ELF-1 (cell line): ENCODE data around the gene ZNF672.
"Not testable (repeated sequence)": the region's sequence is repeated elsewhere in the genome, so short reads cannot be mapped to it uniquely, and the experiment has no call there.

Experiments used
- DNase-seq: peaks from one replicate; pipeline ENCODE4 v3.0.0-alpha.2; 2016; ENCODE audit warnings: low read depth, low spot score

ZNF672 gene

DNA sequence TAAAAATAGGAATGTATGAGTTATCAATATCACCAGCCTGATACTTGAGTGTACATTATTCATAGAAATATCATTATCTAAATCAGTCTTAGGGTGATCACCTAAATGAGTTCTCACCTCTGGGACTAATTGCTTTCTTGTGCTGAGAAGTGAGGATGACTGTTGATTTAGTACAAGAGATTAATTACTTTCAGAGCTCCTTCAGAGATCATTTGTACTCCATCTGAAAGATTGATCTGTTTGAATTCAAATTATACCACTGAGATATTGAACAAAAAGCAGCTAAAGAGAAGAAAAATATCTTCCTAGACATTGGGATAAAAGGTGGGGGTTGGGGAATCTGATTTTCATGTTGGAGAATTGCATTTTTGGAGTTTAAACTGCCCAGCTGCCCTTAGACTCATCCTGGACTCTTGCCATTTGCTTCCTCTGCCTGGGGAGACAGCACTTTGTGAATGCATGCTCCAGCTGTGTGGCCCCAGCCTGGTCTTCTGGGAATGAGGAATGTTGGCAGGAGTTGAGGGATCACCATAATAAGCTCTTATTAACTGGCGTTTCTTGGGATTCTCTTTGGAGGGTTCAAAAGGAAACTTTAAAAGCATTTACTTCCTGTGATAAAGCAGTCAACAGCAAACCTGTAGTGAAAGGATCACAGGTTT, 48.3 kb downstream of the ZNF672 start:
- no peak for DNase-seq

GRCh38 chr1:248889914-248890243, 51.9 kb downstream of the ZNF672 start:
- not testable (repeated sequence) for DNase-seq

- DNase-seq: no peak
Observed at GRCh38 chr1:248890549-248891498, 52.8 kb downstream of the ZNF672 start.

GRCh38 chr1:248891758-248892157, 53.7 kb downstream of the ZNF672 start:
- no peak for DNase-seq

DNA sequence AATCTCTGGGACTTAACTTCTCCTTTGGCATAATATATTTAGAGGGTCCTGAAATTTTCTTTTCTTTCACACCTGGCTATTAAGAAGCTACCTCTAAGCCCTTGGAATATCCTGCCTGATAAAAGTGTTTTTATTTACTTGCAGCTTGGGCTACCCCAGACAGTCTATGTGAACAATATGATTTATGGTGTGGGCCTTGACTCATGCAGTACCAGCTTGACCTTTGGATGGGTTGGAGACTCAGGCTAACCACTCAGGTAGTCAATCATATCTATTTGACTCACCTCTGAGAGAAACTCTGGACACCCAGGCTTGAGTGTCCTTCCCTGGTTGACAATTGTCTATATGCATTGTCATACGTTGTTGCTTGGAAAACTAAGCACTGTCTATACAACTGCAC, 54.6 kb downstream of the ZNF672 start:
- DNase-seq: no peak

DNA sequence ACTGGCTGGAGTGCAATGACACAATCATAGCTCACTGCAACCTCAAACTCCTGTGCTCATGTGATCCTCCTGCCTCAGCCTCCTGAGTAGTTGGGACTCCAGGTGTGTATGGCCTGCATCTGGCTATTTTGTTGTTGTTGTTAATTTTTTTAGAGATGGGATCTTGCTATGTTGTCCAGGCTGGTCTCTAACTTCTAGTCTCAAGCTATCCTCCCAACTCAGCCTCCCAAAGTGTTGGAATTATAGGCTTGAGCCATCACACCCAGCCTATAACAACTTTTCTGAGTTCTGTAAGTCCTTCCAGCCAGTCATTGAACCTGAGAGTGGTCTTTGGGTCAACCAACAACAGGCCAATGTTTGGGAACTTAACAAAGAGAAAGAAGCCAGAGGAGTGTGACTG, 56.8 kb downstream of the ZNF672 start:
- DNase-seq: no peak

DNA sequence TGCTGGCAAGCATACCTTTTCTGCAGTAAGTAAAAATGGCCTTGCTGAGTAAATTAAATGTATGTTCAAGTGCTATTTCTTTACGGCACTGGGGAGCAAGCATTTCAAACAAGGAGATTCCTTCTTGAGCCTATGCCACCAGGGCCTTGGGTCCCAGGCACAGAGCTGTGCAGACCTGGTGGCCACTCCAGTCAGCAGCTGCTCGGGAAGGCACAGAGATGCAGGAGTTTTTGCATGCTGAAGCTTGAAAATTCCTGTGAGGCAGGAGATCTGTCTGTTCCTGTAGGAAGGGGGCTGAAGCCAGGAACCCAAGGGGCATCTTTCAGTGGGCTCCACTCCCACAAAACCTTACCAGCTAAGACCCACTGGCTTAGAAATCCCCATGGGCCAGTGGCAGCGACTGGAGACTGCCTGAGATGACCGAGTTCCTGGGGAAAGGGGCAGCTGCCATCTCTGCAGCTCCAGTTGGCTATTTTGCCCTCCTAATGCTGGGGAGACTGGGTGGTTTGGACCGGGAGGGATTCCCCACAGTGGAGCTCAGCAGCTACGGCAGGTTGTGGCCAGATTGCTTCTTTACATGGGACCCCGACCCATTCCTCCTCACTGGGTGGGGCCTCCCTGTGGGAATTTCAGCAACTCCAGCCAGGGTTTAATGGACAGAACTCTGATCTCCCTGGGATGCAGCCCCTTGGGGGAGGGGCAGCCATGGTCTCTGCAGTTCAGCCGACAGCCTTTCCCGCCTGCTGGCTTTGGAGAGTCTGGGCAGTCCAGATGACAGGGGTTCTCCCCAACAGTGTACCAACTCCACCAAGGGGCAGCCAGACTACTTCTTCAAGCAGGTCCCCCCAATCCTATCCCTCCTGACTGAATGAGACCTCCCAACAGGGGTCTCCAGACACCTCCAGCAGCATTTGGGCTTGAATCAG, 59.7 kb downstream of the ZNF672 start:
- peak; percentile 21 for DNase-seq
